ENCODE measurements around the gene EIF4E2. TPM values are rescaled to one million over a fixed set of nuclear protein-coding genes. Genes with fewer than 3 reads are reported as not detected.
A peak's percentile ranks its signal among the peaks of the same experiment; 100 is the strongest.

EIF4E2 gene, protein sequence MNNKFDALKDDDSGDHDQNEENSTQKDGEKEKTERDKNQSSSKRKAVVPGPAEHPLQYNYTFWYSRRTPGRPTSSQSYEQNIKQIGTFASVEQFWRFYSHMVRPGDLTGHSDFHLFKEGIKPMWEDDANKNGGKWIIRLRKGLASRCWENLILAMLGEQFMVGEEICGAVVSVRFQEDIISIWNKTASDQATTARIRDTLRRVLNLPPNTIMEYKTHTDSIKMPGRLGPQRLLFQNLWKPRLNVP
- total RNA-seq: 10 to 100 TPM; 44.3 to 65.7 TPM

DNA sequence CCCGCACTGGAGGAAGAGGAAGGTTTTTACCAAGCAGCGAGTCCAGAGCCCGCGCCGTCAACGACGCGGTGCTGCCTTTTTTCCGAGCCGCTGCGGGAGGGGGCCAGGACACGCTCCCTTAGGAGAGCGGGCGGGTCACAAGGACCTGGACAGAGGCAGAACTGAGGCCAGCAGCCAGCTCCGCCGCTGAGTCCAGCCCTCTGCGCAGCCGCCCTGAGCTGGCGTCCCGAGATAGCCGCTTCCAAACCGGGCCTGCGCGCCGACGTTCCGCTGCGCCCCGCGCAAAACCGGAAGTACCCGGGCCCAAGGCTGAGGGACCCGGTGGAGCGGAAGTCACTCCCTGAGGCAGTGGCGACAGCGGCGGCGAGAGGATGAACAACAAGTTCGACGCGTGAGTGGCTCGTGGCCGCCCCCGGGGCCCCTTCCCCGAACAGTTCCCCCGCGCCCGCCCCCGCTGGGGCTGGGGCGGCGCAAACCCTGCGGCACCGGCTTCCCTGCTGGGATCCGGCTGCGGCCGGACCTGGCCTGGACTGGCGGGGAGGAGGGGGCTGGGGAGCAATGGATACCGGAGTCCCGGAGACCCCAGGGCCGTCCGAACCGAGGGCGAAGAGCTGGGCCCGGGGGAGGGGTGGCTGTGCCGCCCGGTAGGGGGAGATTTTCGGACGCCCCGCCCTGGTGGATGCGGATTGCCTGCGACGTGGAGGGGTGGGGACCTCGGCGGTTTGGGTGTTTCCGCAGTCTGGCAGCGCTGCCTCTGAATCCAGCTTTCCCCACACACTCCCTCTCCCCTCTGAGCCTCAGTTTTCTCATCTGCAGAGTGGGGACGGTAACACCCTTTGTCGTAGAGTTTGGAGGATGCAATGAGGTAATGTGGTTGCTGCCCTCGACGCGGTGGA lies at the start of gene EIF4E2, which contains the start of gene TIGD1:
EIF4E2 (plus strand) TSS at position 336 of the 896 bp plus-strand sequence; CDS start at position 372, 36 bp downstream.
TIGD1 (minus strand) TSS at position 204 of the 896 bp plus-strand sequence. CDS start 675 bp downstream, outside the sequence.
- peaks cover 89% of the 10 kb centered on the region for H3K36me3 Mint-ChIP-seq (ENCODE audit: low read depth)
- peak within 1 kb of the TSS; percentile 99 for H3K4me3 Mint-ChIP-seq
- peak; percentile 94 for ATAC-seq (replicated peaks)
- H3K9me3 Mint-ChIP-seq: no peaks in the 10 kb centered on the region
- H3K4me1 Mint-ChIP-seq: peaks cover 50% of the 10 kb centered on the region
- H3K27me3 Mint-ChIP-seq: no peaks in the 10 kb centered on the region
- peak within 1 kb of the TSS; percentile 99 for H3K27ac Mint-ChIP-seq

DNA sequence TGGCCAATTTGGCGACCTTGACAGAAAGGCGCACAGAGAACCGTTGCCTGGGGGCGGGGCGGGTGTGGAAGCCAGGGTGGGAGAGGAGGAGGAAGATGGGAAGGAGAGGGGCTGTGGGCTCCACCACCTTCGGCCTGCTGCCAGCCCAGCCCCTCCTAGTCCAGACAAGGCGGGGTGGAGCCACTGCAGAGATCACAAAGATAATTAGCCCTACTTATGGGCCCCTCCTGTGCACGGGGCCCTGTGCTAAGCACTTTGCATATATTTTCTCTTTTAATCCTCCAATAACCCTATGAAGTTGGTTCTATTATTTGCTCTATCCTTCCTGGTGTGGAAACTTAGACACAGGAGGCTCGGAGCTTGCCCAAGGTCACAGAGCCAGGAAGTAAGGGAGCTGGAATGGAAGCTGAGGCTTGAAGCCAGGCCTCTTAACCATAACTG lies 49.1 kb upstream of the EIF4E2 start:
- H3K27me3 Mint-ChIP-seq: peaks cover 22% of the 10 kb centered on the region
- H3K36me3 Mint-ChIP-seq (ENCODE audit: low read depth): no peaks in the 10 kb centered on the region
- H3K9me3 Mint-ChIP-seq: no peaks in the 10 kb centered on the region
- ATAC-seq (replicated peaks): no peak
- H3K27ac Mint-ChIP-seq: no peak overlapping the region
- no peak overlapping the region for H3K4me3 Mint-ChIP-seq
- no peaks in the 10 kb centered on the region for H3K4me1 Mint-ChIP-seq

DNA sequence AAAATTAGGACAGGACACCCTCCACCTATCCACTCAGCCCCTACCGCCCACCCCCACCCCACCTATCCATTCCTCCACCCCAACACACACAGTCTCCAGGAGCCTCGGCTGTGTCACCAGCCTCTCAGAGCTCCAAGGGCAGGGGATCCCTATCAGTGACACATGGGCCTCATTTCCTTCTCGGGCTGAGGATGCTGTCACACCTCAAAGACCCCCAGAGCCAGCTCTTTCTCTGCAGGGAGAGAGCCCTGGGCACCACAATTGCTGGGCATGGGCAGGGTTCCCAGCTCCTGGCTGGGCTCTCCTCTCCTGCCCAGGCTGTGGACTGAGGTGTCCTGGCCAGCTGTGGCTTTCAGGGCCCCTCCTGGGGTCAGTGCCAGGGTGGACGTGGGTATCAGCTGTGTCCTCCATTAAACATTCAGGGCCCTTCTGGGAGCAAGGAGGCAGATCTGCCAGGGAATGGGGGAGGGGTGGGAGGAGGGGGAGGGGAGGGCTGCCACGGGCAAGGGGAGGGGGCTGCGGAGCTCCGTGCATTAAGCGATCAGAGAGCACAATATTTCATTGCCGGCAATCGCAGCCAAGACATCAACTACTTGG lies 48.6 kb upstream of the EIF4E2 start:
- no peak for ATAC-seq (replicated peaks)
- Mint-ChIP-seq H3K9me3 (no peaks in the 10 kb centered on the region), H3K36me3 (ENCODE audit: low read depth) (no peaks in the 10 kb centered on the region), H3K4me1 (no peaks in the 10 kb centered on the region), H3K27me3 (peaks cover 22% of the 10 kb centered on the region), H3K4me3 (peak overlapping the region; percentile 71), H3K27ac (no peak overlapping the region)

DNA sequence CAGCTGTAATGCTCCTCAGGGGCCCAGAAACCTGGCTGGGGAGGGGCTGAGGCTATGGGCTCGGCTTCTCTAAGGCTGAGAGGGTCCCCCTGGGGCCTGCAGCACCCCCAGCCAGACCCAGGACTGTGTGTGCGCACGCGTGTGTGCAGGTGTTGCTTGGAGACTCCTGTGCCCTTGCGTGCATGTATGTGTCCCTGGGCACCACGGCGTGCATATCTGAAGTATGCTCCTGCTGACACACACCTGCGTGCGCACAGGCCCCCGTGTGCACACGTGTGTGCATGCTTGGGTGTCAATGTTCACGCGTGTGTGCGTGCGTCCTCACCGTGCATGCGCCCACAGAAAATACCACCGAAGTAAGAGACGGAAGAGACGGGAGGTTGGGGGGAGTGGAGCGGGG lies 48.0 kb upstream of the EIF4E2 start:
- Mint-ChIP-seq H3K27ac (no peak overlapping the region), H3K36me3 (ENCODE audit: low read depth) (no peaks in the 10 kb centered on the region), H3K4me3 (peak overlapping the region; percentile 71), H3K4me1 (no peaks in the 10 kb centered on the region), H3K9me3 (no peaks in the 10 kb centered on the region), H3K27me3 (peaks cover 26% of the 10 kb centered on the region)
- ATAC-seq (replicated peaks): peak; percentile 17

DNA sequence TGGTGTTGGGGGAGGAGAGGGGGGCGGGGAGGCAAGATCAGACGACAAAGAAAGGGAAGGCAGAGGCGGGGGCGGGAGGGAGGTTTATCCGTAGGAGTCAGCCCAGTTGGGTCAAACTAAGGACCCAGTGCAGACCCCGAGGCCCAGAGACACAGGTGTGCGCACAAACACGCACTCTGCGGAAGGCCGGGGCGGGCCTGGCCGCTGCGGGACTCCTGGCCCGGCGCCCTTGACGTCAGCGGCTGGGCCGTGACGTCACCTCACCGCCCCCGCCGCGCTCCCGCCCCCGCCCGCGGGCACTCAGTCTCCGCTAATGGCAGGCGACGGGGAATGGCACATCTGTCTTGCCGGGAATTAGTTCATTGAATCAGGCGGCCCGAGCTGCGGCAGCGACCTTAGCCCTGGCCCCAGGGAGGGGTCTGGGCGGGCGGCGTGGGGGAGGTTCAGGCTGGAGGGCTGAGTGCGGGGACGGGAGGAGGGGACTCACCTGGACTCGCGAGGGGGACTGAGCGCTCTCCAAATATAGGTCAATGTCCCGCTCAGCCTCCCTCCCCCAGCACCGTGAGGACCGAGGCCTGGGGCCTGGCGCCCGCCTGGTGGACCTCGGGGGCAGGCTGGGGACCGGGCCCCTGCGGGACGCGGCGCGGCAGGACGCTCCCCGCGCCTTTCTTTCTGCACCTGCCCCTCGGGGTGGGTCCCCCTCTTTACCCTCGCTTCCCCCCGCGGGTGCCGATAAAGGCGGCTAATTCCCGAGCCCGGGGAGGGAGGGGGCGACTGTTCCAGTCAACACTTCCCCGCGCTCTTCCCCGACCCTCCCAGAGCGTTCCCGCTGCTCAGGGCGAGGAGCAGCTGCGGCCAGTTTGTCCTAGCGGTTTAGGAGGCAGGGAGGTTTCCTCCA lies 47.3 kb upstream of the EIF4E2 start:
- Mint-ChIP-seq H3K4me1 (no peaks in the 10 kb centered on the region), H3K27me3 (peaks cover 26% of the 10 kb centered on the region), H3K27ac (no peak overlapping the region), H3K9me3 (no peaks in the 10 kb centered on the region), H3K36me3 (ENCODE audit: low read depth) (no peaks in the 10 kb centered on the region), H3K4me3 (peak overlapping the region; percentile 71)
- peak; percentile 50 for ATAC-seq (replicated peaks)

DNA sequence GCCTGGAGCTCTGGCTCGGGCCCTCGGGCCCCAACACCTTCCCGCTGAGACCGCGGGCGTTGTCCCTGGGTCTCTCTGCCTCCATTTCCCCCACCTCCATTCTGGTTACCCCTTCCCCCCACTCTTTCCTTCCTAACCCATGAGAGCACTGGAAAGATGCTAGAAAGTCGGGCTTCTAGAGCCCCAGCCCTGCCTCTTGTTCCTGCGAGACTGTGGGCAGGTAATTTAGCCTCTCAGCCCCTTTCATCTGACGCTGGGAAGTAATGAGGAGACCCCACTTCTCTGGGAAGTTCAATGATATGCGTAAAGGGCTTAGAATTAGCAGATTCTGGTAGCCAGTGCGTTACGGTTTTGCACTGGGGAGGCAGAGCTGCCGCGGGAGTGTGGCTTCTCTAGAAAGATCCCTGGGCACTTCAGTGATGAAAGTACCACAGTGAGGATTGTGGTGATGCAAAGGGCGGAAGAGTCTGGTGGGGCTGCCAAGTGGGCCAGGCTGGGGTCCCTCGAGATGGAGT lies 46.6 kb upstream of the EIF4E2 start:
- no peaks in the 10 kb centered on the region for H3K4me1 Mint-ChIP-seq
- H3K9me3 Mint-ChIP-seq: no peaks in the 10 kb centered on the region
- peak overlapping the region; percentile 71 for H3K4me3 Mint-ChIP-seq
- peaks cover 23% of the 10 kb centered on the region for H3K27me3 Mint-ChIP-seq
- no peaks in the 10 kb centered on the region for H3K36me3 Mint-ChIP-seq (ENCODE audit: low read depth)
- no peak for ATAC-seq (replicated peaks)
- H3K27ac Mint-ChIP-seq: no peak overlapping the region

DNA sequence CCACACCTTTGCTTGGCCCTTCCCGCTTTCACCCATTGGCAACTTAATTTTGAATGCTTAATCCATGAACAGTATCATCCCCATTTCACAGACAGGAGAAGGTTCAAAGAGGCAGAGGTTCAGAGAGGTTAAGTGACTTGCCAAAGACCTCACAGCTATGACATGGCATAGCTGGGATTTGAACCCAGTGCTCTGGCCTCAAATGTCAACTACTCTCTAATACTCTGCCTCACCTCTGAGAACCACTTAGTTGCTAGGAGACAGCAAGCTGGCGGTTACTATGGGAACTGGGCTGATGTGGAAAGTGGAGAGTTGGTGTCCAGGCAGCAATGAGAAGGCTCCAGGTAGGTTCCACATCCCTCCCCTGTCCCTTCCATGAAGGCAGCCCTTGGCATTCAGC lies 46.1 kb upstream of the EIF4E2 start:
- peak overlapping the region; percentile 71 for H3K4me3 Mint-ChIP-seq
- no peaks in the 10 kb centered on the region for H3K36me3 Mint-ChIP-seq (ENCODE audit: low read depth)
- ATAC-seq (replicated peaks): peak; percentile 29
- H3K9me3 Mint-ChIP-seq: no peaks in the 10 kb centered on the region
- H3K4me1 Mint-ChIP-seq: no peaks in the 10 kb centered on the region
- H3K27ac Mint-ChIP-seq: no peak overlapping the region
- H3K27me3 Mint-ChIP-seq: peaks cover 27% of the 10 kb centered on the region

DNA sequence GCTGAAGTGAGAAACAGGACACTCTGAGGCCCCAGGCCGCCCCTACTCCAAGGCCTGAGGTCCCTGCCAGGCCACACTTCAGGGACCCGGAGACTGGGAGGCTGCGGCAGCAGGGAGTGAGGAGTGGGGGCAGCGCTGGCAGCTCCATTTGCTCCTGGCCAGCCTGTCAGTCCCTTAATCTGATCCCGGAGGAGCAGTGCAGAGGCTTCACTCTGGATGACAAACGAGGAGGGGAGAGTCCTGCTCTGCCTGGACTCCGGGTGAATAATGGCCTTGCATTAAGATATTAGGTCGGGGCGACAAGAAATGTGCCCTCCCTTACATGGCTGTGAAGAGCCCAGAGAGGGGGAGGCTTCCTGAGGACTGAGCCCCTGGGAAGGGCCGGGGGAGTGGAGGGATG lies 44.6 kb upstream of the EIF4E2 start:
- Mint-ChIP-seq H3K9me3 (no peaks in the 10 kb centered on the region), H3K4me1 (no peaks in the 10 kb centered on the region), H3K27me3 (peaks cover 27% of the 10 kb centered on the region), H3K27ac (no peak overlapping the region), H3K36me3 (ENCODE audit: low read depth) (no peaks in the 10 kb centered on the region), H3K4me3 (no peak overlapping the region)
- ATAC-seq (replicated peaks): no peak

DNA sequence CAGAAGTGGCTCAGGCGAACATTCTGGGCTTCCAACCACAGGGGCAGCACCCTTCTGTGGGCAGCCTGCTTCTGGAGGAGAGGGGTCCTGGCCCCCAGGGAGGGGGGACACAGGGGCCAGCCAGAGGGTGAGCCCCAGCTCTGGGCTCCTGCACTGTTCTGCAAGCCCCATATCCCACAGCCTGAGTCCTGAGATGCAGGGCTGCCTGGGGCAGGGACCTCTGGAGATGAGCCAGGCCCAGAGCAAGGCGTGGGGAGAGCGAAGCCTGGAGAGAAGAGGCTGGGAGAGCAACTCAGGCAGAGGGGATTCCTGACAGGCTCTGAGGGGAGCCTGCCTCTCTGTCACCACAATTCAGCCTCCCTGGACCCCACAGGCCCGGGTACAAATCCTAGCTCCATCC lies 43.8 kb upstream of the EIF4E2 start:
- Mint-ChIP-seq H3K4me1 (no peaks in the 10 kb centered on the region), H3K27ac (no peak overlapping the region), H3K4me3 (no peak overlapping the region), H3K27me3 (peaks cover 27% of the 10 kb centered on the region), H3K9me3 (no peaks in the 10 kb centered on the region), H3K36me3 (ENCODE audit: low read depth) (no peaks in the 10 kb centered on the region)
- ATAC-seq (replicated peaks): no peak

DNA sequence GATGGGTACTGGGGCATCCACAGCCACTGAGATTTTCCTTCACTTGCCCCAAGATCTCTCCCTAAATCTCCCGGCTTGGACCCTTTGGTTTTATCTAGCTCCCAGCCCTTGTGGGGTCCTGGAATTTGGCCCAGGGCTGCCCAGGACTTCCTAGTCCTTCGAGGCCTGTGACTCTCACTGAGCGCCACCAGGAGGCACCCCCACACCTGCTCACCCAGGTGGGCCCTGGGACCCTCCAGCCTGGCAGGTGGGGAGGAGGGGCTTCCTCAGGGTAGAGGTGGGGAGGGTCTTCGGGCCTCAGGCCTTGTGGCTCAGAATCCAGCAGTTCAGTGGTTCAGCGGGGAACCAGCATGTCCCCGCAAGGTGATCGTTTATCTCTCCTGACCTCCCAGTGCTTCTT lies 42.2 kb upstream of the EIF4E2 start:
- H3K4me3 Mint-ChIP-seq: no peak overlapping the region
- peaks cover 22% of the 10 kb centered on the region for H3K27me3 Mint-ChIP-seq
- ATAC-seq (replicated peaks): no peak
- no peaks in the 10 kb centered on the region for H3K36me3 Mint-ChIP-seq (ENCODE audit: low read depth)
- H3K27ac Mint-ChIP-seq: no peak overlapping the region
- H3K9me3 Mint-ChIP-seq: no peaks in the 10 kb centered on the region
- no peaks in the 10 kb centered on the region for H3K4me1 Mint-ChIP-seq

DNA sequence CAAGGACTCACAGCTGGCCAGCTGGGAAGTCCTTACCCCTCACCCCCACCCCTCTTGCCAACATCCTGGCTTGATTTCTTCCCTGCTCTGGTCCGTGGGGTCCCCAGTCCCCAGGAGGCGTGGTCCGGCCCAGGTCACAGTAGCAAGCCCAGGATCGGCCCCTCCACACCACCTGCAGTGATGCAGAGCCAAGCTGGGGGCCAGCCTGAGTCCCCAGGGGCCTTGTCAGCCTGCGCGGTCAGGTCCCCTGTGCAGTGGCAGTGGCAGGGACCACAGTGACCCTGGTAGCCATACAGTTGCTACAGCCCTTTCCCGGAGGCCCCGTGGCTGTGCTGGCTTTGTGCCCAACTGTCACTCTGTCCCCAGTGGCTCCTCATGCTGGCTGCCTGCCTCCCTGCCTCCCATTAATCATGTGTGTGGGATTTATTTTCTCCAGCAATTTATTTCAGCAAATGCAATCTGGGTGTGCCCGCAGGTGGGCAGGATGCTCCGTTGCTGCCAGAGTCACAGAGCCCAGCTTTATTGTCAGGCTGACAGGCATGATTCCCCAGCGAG lies 39.1 kb upstream of the EIF4E2 start:
- H3K27me3 Mint-ChIP-seq: peaks cover 9% of the 10 kb centered on the region
- H3K9me3 Mint-ChIP-seq: no peaks in the 10 kb centered on the region
- no peak for ATAC-seq (replicated peaks)
- no peaks in the 10 kb centered on the region for H3K4me1 Mint-ChIP-seq
- H3K4me3 Mint-ChIP-seq: no peak overlapping the region
- H3K27ac Mint-ChIP-seq: no peak overlapping the region
- H3K36me3 Mint-ChIP-seq (ENCODE audit: low read depth): no peaks in the 10 kb centered on the region

DNA sequence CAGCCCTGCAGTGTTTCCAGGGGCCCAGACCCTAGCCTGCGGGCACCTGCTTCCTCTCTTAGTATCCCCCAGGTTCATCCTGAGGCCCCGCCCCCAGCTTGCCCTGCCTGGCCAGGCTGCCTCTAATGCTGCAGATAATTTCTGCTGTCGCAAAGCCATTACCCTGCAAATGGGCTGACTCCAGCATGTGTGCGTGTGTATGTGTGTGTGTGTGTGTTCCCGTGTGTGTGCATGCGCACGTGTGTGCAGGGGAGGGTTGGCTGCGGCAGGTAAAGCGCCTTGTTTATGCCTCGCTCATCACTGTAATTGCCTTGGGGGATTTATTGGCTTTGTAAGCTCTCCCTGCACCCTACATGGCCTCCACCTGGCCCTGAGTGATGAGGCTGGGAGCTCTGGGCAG lies 37.9 kb upstream of the EIF4E2 start:
- peaks cover 5% of the 10 kb centered on the region for H3K27me3 Mint-ChIP-seq
- ATAC-seq (replicated peaks): no peak
- H3K27ac Mint-ChIP-seq: no peak overlapping the region
- H3K9me3 Mint-ChIP-seq: no peaks in the 10 kb centered on the region
- H3K4me1 Mint-ChIP-seq: no peaks in the 10 kb centered on the region
- H3K4me3 Mint-ChIP-seq: no peak overlapping the region
- H3K36me3 Mint-ChIP-seq (ENCODE audit: low read depth): no peaks in the 10 kb centered on the region

DNA sequence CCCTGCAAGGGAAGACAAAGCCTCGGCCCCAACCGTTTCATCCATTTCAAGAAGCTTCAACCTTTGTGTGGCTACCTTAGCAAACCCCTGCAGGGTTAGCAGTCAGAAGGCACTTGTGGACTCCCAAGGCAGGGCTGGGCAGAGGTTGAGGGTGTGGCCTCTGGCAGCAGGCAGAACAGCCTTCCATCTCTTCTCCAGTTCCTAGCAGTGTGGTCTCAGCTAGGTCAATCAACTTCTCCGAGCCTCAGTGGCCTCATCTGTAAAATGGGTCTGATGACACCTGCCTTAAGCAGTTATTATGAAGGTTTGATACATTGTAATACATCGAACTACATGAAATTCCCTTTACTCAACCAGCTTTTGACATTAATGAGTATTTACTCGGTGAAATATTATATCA lies 37.1 kb upstream of the EIF4E2 start:
- Mint-ChIP-seq H3K4me3 (no peak overlapping the region), H3K27me3 (peaks cover 7% of the 10 kb centered on the region), H3K27ac (no peak overlapping the region), H3K4me1 (no peaks in the 10 kb centered on the region), H3K9me3 (no peaks in the 10 kb centered on the region), H3K36me3 (ENCODE audit: low read depth) (no peaks in the 10 kb centered on the region)
- ATAC-seq (replicated peaks): no peak
